Body of pancreas (tissue), 4 donors: Measurements from ENCODE around the gene ENO2.

Experiments used
- POLR2A ChIP-seq, 3 donors: fragments of 450-650 bp; IDR thresholded peaks; one replicate each; pipeline ENCODE4 v1.6.1; 2016; ENCODE audit warnings: antibody characterized with exemption in 3 of 3, mild to moderate bottlenecking in 2 of 3
- TF ChIP-seq, protein P1 (sequence below), 7 experiments: fragments of 450-650 bp in 4 of 7; fragments of 200-600 bp in 3 of 7; sonication (generic) in 3 of 7; IDR thresholded peaks; one replicate each; pipeline ENCODE4 v1.5.1; 2016 to 2019; ENCODE audit warnings: antibody characterized with exemption in 7 of 7

DNA sequence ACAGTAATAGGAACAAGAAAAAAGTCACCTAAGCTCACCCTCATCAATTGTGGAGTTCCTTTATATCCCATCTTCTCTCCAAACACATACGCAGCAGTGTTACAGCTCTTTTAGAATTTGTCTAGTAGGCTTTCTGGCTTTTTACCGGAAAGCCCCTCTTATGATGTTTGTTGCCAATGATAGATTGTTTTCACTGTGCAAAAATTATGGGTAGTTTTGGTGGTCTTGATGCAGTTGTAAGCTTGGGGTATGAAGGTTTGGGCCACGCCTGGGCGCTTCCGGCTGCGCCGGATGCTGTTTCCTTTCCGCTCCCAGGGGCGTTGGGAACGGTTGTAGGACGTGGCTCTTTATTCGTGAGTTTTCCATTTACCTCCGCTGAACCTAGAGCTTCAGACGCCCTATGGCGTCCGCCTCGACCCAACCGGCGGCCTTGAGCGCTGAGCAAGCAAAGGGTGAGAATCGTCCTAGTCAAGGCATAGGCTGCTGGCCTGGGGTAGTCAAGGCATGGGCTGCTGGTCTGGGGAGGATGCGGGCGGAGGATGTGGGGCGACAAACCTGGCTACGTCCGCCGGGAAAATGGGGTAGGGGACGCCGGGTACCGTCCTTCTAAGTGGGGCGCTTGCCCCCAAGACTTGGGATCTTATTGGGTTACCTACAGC lies 29.5 kb downstream of the ENO2 start, which contains the start of the genes C12orf57 and RNU7-1:
- peak; percentile 82 to 100 (median 100) for TF ChIP-seq POLR2A (IDR thresholded peaks at IDR 0.05)
- TF ChIP-seq, protein P1, sequence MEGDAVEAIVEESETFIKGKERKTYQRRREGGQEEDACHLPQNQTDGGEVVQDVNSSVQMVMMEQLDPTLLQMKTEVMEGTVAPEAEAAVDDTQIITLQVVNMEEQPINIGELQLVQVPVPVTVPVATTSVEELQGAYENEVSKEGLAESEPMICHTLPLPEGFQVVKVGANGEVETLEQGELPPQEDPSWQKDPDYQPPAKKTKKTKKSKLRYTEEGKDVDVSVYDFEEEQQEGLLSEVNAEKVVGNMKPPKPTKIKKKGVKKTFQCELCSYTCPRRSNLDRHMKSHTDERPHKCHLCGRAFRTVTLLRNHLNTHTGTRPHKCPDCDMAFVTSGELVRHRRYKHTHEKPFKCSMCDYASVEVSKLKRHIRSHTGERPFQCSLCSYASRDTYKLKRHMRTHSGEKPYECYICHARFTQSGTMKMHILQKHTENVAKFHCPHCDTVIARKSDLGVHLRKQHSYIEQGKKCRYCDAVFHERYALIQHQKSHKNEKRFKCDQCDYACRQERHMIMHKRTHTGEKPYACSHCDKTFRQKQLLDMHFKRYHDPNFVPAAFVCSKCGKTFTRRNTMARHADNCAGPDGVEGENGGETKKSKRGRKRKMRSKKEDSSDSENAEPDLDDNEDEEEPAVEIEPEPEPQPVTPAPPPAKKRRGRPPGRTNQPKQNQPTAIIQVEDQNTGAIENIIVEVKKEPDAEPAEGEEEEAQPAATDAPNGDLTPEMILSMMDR (IDR thresholded peaks at IDR 0.05), result no peak
